GM12878 (cell line): Measurements from ENCODE around the gene PTPRD. TPM values are rescaled to one million over a fixed set of nuclear protein-coding genes. Genes with fewer than 3 reads are reported as not detected.

Source experiments
- ATAC-seq: fragments of 200-7000 bp; cut with Tn5 transposase; 3 replicates; pipeline ENCODE4 v1.9.1; 2020; ENCODE audit warnings: mild to moderate bottlenecking, moderate library complexity
- BruUV-seq: library from RNA; stranded (reverse); fragments of 400-500 nt; replicated peaks from 2 replicates; lab custom pipeline; 2021; lab: Mats Ljungman, UMichigan
- CTCF ChIA-PET: fragments of 300-600 bp; sonication (Branson Sonifier 250); formaldehyde crosslinking; extraction: SDS; loops from one replicate; lab custom pipeline; 2021; ENCODE audit warnings: inconsistent platforms; lab: Yijun Ruan, JAX
- POLR2A ChIA-PET: fragments of 350-600 bp; formaldehyde crosslinking; extraction: SDS; loops from one replicate; lab custom pipeline; 2021; ENCODE audit warnings: inconsistent platforms; lab: Charles Lee
- RAD21 ChIA-PET: fragments of 300-600 bp; sonication (Branson Sonifier 250); formaldehyde crosslinking; loops from one replicate; lab custom pipeline; 2023; ENCODE audit warnings: antibody characterized with exemption; ENCODE audit not compliant: unreplicated experiment; lab: Charles Lee
- SMC1A ChIA-PET: fragments of 300-600 bp; sonication (Branson Sonifier 250); formaldehyde crosslinking; loops from one replicate; lab custom pipeline; 2023; ENCODE audit not compliant: unreplicated experiment, uncharacterized antibody; lab: Charles Lee
- DNase-seq: peaks from one replicate; pipeline ENCODE4 v3.0.0-alpha.2; 2011; ENCODE audit warnings: low read depth, low spot score
- FAIRE-seq: peaks from 3 replicates; lab custom pipeline; 2011; peaks lifted over from hg19 to GRCh38; lab: Jason Lieb, UNC
- H2AFZ ChIP-seq: 2 replicates; pipeline ENCODE4 v1.6.0; 2011; ENCODE audit warnings: low read depth, low read length, control low read depth; ENCODE audit not compliant: control insufficient read depth
- H3K27ac ChIP-seq: 2 replicates; pipeline ENCODE4 v1.5.1; 2011; ENCODE audit warnings: control low read depth; ENCODE audit not compliant: control insufficient read depth, insufficient read depth
- H3K27me3 ChIP-seq, 2 experiments: replicated peaks in 1 of 2; 2 replicates each; pipeline versions ENCODE4 v1.6.0 to v1.6.1; 2011; ENCODE audit warnings: low read length in 1 of 2; ENCODE audit not compliant: control insufficient read depth in 2 of 2, insufficient read depth in 2 of 2
- H3K36me3 ChIP-seq, 2 experiments: 2 replicates each; pipeline ENCODE4 v1.5.1; 2011; ENCODE audit warnings: low read length in 1 of 2; ENCODE audit not compliant: control insufficient read depth in 2 of 2, insufficient read depth in 2 of 2
- H3K4me1 ChIP-seq: 2 replicates; pipeline ENCODE4 v1.6.1; 2011; ENCODE audit warnings: mild to moderate bottlenecking, low read length, moderate library complexity, mixed read lengths; ENCODE audit not compliant: control insufficient read depth, insufficient read depth
- H3K4me2 ChIP-seq: 2 replicates; pipeline ENCODE4 v1.6.0; 2011; ENCODE audit warnings: control low read depth; ENCODE audit not compliant: control insufficient read depth, insufficient read depth
- H3K4me3 ChIP-seq: fragments of 200-600 bp; sonication (generic); 2 replicates; pipeline ENCODE4 v1.5.1; 2016
- H3K79me2 ChIP-seq: 2 replicates; pipeline ENCODE4 v1.6.0; 2011; ENCODE audit warnings: low read length; ENCODE audit not compliant: control insufficient read depth, insufficient read depth
- H3K9ac ChIP-seq: 2 replicates; pipeline ENCODE4 v1.8.0; 2011; ENCODE audit warnings: low read length, control low read depth, mixed read lengths; ENCODE audit not compliant: control insufficient read depth, insufficient read depth
- H3K9me3 ChIP-seq: replicated peaks from 3 replicates; pipeline ENCODE4 v1.5.1; 2011; ENCODE audit warnings: mild to moderate bottlenecking, low read length; ENCODE audit not compliant: control insufficient read depth, insufficient read depth
- H4K20me1 ChIP-seq: 2 replicates; pipeline ENCODE4 v1.6.0; 2011; ENCODE audit not compliant: control insufficient read depth, insufficient read depth
- CBX5 ChIP-seq: sonication (generic); IDR thresholded peaks from 2 replicates; pipeline ENCODE4 v1.6.1; 2016; ENCODE audit warnings: low read depth, moderate library complexity, mild to moderate bottlenecking, inconsistent platforms
- EZH2 ChIP-seq: IDR thresholded peaks from 2 replicates; pipeline ENCODE4 v1.6.1; 2012; ENCODE audit warnings: low read depth, mild to moderate bottlenecking, control low read depth, inconsistent platforms, low read length, borderline replicate concordance; ENCODE audit not compliant: control insufficient read depth
- RAD51 ChIP-seq: fragments of 450-650 bp; IDR thresholded peaks from 2 replicates; pipeline ENCODE4 v1.6.1; 2016; ENCODE audit warnings: moderate library complexity, mild to moderate bottlenecking, inconsistent platforms
- SPI1 ChIP-seq: IDR thresholded peaks from 2 replicates; pipeline ENCODE4 v1.6.1; 2011; ENCODE audit warnings: low read depth, mild to moderate bottlenecking, low read length, moderate library complexity, borderline replicate concordance; ENCODE audit not compliant: insufficient read depth
- SUPT20H ChIP-seq: IDR thresholded peaks from 2 replicates; pipeline ENCODE4 v1.6.1; 2011; ENCODE audit warnings: low read depth, mild to moderate bottlenecking, low read length, moderate library complexity, borderline replicate concordance; ENCODE audit not compliant: control insufficient read depth
- YY1 ChIP-seq: IDR thresholded peaks from 2 replicates; pipeline ENCODE4 v1.6.1; 2011; ENCODE audit warnings: low read depth, mild to moderate bottlenecking, low read length
- ZZZ3 ChIP-seq: IDR thresholded peaks from 2 replicates; pipeline ENCODE4 v1.6.1; 2011; ENCODE audit warnings: low read depth; ENCODE audit not compliant: control insufficient read depth, insufficient read length
- WGBS: methylation state at CpG from one replicate; pipeline ENCODE4 v1.1.6; 2016; ENCODE audit warnings: low lambda C conversion rate; ENCODE audit not compliant: insufficient replicate concordance, insufficient coverage; ENCODE audit errors: missing lambda C conversion rate; 5-methylcytosine and 5-hydroxymethylcytosine counted together
- in situ Hi-C: fragments of 300-500 bp; cut with MboI; formaldehyde crosslinking; loops from 9 replicates; pipeline ENCODE4 v1.14.3; 2018; ENCODE audit warnings: mixed read lengths
- intact Hi-C: fragments of 100-400 bp; cut with micrococcal nuclease; formaldehyde crosslinking; loops from one replicate; pipeline ENCODE4 v1.14.2; 2022; ENCODE audit not compliant: unreplicated experiment
- polyA plus RNA-seq, 11 experiments: library from polyadenylated mRNA; depleted of rRNA in 4 of 11; unstranded in 6 of 11; stranded (reverse) in 5 of 11; fragments of >200 nt; fragmentation: Nextera tagmentation in 4 of 11; fragmentation: Illumina TruSeq in 1 of 11; extraction: Ambion mirVana in 4 of 11; extraction: Trizol in 1 of 11; gene quantifications; 1 replicate in 1 of 11; 2 replicates in 10 of 11; pipeline versions ENCODE4 v1.2.1 to v1.2.3, GENCODE V29; 2011 to 2016; ENCODE audit warnings: inconsistent platforms in 2 of 11, missing spikeins in 2 of 11, low read depth in 1 of 11
- total RNA-seq, 4 experiments: library from RNA; depleted of rRNA in 3 of 4; stranded (reverse); fragments of >200 nt in 3 of 4; fragmentation: Illumina TruSeq in 1 of 4; extraction: Trizol in 1 of 4; gene quantifications; 2 replicates each; pipeline versions ENCODE4 v1.2.1 to v1.2.3, GENCODE V29; 2013 to 2021
- TF ChIP-seq, protein P1 (sequence below): fragments of 450-650 bp; formaldehyde crosslinking; IDR thresholded peaks from 2 replicates; pipeline ENCODE4 v1.4.0; 2020; ENCODE audit warnings: mild to moderate bottlenecking, moderate library complexity
- TF ChIP-seq, protein P2 (sequence below), 3 experiments: IDR thresholded peaks in 2 of 3; conservative IDR thresholded peaks in 1 of 3; 2 replicates each; pipeline ENCODE4 v1.5.1; 2011; ENCODE audit warnings: low read depth in 3 of 3, low read length in 3 of 3, mild to moderate bottlenecking in 3 of 3, control low read depth in 2 of 3, moderate library complexity in 2 of 3, inconsistent platforms in 1 of 3, mixed read lengths in 1 of 3; ENCODE audit not compliant: control insufficient read depth in 2 of 3, insufficient read depth in 1 of 3; ENCODE audit errors: extremely low read depth in 1 of 3

PTPRD gene
- total and polyA plus RNA-seq, 10 of the 15 experiments (the other 5 are each of a cell fraction or from before 2014, with no cell fraction given), result under 0.01 to 0.05 (median 0.01) TPM; not detected in 7

DNA sequence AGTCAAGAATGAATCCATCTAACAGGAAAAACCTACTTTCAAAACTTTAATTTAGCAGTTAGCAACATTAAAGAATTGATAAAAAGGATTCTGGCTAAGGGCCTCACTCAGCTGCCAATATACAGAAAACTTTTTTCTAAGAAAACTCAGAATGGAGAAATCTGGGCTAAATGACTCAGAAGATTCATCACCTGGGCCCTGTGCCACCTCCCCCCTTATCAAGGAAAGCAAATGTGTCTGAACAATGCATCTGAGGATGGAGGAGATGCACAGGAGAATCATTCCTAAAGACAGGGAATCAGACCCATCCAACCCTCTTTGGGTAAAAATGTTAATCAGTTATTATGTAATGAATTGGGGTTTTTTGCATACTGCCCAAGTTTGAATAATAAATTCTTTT lies 2221.2 kb downstream of the PTPRD start:
- FAIRE-seq, result no peak
- Histone ChIP-seq H3K36me3 (no peaks in the 10 kb centered on the region), H3K4me1 (no peaks in the 10 kb centered on the region), H3K9ac (no peak overlapping the region), H2AFZ (no peak overlapping the region), H3K27ac (no peak overlapping the region), H3K4me2 (no peak overlapping the region), H3K27me3 (no peaks in the 10 kb centered on the region), H3K4me3 (no peak overlapping the region), H3K9me3 (no peaks in the 10 kb centered on the region), H4K20me1 (no peaks in the 10 kb centered on the region), H3K79me2 (no peaks in the 10 kb centered on the region)
- RAD21 ChIA-PET, result no interaction called here
- no TSS peak for BruUV-seq
- DNase-seq, result no peak
- no peak for ATAC-seq
- in situ Hi-C loops (no loop called here), intact Hi-C loops (no loop called here)
- SMC1A ChIA-PET, result no interaction called here
- no peak for TF ChIP-seq CBX5
- TF ChIP-seq EZH2, result no peak
- no peak for TF ChIP-seq SUPT20H
- CTCF ChIA-PET, result no interaction called here
- POLR2A ChIA-PET, result no interaction called here

DNA sequence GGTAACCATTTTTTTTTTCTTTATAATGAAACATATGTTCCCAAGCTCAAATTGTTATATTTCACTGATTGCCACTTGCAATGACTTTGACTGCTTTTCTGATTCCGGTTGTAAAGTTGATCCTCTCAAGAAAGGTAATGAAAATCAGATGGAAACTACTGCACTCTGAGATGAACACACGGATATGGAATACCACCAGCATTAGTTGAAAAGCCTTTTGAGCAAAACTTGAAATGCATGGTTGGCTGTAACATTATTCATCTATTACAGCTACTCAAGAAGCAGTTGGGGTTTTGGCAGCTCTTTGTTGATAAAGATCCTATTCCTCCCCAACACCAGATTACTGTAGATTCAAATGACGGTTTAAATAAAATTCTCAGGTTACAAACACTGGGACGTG lies 2221.7 kb downstream of the PTPRD start:
- TF ChIP-seq EZH2, result no peak
- no peak for TF ChIP-seq YY1
- TF ChIP-seq RAD51, result no peak
- TF ChIP-seq, protein P1, sequence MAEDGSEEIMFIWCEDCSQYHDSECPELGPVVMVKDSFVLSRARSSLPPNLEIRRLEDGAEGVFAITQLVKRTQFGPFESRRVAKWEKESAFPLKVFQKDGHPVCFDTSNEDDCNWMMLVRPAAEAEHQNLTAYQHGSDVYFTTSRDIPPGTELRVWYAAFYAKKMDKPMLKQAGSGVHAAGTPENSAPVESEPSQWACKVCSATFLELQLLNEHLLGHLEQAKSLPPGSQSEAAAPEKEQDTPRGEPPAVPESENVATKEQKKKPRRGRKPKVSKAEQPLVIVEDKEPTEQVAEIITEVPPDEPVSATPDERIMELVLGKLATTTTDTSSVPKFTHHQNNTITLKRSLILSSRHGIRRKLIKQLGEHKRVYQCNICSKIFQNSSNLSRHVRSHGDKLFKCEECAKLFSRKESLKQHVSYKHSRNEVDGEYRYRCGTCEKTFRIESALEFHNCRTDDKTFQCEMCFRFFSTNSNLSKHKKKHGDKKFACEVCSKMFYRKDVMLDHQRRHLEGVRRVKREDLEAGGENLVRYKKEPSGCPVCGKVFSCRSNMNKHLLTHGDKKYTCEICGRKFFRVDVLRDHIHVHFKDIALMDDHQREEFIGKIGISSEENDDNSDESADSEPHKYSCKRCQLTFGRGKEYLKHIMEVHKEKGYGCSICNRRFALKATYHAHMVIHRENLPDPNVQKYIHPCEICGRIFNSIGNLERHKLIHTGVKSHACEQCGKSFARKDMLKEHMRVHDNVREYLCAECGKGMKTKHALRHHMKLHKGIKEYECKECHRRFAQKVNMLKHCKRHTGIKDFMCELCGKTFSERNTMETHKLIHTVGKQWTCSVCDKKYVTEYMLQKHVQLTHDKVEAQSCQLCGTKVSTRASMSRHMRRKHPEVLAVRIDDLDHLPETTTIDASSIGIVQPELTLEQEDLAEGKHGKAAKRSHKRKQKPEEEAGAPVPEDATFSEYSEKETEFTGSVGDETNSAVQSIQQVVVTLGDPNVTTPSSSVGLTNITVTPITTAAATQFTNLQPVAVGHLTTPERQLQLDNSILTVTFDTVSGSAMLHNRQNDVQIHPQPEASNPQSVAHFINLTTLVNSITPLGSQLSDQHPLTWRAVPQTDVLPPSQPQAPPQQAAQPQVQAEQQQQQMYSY (CRISPR knock-in tag), result no peak
- TF ChIP-seq, protein P2, sequence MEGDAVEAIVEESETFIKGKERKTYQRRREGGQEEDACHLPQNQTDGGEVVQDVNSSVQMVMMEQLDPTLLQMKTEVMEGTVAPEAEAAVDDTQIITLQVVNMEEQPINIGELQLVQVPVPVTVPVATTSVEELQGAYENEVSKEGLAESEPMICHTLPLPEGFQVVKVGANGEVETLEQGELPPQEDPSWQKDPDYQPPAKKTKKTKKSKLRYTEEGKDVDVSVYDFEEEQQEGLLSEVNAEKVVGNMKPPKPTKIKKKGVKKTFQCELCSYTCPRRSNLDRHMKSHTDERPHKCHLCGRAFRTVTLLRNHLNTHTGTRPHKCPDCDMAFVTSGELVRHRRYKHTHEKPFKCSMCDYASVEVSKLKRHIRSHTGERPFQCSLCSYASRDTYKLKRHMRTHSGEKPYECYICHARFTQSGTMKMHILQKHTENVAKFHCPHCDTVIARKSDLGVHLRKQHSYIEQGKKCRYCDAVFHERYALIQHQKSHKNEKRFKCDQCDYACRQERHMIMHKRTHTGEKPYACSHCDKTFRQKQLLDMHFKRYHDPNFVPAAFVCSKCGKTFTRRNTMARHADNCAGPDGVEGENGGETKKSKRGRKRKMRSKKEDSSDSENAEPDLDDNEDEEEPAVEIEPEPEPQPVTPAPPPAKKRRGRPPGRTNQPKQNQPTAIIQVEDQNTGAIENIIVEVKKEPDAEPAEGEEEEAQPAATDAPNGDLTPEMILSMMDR (IDR thresholded peaks at IDR 0.05 in 2 of 3, conservative IDR thresholded peaks at IDR 0.05 in 1 of 3; ENCODE audit: control insufficient read depth in 2 of 3, extremely low read depth in 1 of 3, insufficient read depth in 1 of 3, low read depth in 3 of 3, low read length in 3 of 3), result no peak
- no peak for TF ChIP-seq ZZZ3
- no peak for TF ChIP-seq SPI1
- TF ChIP-seq, all 136 proteins: peak for 0
- BruUV-seq, result no TSS peak
- Histone ChIP-seq H3K4me3 (no peak overlapping the region), H3K27ac (no peak overlapping the region), H3K79me2 (no peaks in the 10 kb centered on the region), H3K4me1 (no peaks in the 10 kb centered on the region), H3K4me2 (no peak overlapping the region), H2AFZ (no peak overlapping the region), H3K27me3 (no peaks in the 10 kb centered on the region), H3K36me3 (no peaks in the 10 kb centered on the region), H3K9me3 (no peaks in the 10 kb centered on the region), H3K9ac (no peak overlapping the region), H4K20me1 (no peaks in the 10 kb centered on the region)
- DNase-seq, result no peak
- ChIA-PET CTCF (no interaction called here), SMC1A (no interaction called here), POLR2A (no interaction called here), RAD21 (no interaction called here)
- intact Hi-C loops, result no loop called here
- FAIRE-seq, result no peak
- 1% methylated on average over 4 of the region's 4 CpGs for WGBS
- no peak for ATAC-seq
- in situ Hi-C loops, result no loop called here
